ENCODE results near the gene ARHGAP42.

ARHGAP42 gene

DNA sequence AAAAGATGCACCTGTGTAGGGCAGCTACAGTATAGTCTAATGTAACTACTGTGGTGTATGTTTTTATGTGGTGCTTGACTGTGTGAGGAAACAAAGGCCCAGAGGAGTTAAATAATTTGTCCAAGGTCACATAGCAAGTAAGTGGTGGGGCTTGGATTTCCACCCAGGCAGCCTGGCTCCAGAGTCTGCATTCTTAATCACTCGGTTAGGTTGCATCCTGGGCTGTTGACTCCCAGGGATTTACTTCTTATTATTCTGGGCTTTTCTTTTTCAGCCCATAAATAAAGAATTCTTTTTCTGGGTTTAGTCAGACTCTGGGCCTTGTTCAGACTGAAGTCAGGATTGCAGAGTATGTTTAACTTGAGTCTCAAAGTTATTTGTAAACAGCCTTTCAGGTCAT, 82.1 kb downstream of the ARHGAP42 start:
- DNase-seq = no peak

DNA sequence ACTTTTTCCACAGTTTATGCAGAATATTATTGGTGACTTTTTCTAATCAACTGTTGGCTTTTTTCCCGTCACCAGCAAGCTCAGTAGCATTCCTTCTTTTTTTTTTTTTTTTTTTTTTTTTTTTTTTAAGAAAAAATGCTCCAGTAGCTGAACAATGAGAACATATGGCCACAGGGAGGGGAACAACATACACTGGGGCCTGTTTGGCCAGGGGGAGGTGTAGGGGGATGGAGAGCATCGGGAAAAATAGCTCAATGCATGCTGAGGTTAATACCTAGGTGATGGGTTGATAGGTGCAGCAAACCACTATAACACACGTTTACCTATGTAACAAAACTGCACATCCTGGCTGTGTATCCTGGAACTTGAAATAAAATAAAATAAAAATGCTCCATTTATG, 82.5 kb downstream of the ARHGAP42 start:
- no peak for DNase-seq

DNA sequence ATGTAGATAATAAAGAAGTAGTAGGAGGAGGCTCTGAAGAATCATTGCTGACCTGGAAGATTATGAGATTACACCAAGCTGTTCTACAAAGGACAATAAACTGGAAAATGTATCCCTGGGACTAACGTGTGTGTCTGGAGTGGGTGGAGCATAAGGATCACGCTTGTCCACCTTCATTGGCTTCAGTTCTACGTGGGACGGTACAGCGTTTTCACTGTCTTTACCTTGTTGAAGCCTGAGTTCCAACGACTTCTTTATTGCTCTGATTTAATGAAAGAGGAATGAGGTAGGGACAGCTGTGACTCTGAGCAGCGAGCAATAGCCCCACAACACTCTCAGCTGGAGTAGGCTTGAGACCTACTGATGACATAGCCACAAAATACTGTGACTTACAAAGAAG, 87.0 kb downstream of the ARHGAP42 start:
- DNase-seq = no peak

DNA sequence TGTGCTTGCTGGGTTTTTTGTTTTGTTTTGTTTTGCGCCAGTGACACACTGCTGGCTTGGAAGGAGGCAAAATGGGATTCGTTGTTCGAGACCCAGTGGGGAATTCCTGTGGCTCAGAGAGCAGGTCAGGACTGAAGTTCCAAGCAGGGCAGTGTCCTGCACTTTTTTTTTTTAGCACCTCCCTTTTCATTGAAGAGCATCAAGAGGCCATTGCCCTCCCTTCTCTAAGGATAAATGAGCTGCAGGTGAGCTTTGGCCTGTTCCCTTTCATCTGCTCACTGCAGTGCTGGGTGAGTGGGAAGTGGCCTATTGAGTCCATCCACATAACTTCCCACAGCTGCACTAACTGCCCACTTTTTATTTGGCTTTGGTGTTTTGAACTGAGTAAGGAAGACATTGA, 87.8 kb downstream of the ARHGAP42 start:
- DNase-seq = no peak

DNA sequence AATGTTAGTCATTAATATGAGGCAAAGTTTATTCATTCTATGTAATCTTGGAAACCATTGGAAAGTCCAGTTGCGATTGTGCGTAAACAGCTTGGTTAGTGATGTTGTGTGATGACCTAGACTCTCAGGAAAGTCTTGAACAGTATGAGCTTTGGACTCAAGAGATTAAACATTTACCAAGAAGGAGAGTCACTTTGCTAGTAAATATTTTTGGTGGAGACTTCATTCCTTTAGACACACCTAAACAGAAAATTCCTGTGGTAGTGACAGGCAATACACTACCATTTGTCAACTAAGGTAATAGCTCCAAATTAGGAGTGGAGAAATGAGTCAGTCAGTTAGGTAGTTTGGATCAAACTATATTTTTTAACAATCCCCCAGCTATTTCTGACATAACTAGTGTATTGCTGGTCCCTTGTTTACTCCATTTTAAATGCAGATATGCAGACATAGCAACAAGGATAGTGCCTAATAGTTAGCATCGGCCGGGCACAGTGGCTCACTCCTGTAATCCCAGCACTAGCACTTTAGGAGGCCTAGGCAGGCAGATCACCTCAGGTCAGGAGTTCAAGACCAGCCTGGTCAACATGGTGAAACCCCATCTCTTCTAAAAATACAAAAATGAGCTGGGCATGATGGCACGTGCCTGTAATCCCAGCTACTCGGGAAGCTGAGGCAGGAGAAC, 89.3 kb downstream of the ARHGAP42 start:
- no peak for DNase-seq

DNA sequence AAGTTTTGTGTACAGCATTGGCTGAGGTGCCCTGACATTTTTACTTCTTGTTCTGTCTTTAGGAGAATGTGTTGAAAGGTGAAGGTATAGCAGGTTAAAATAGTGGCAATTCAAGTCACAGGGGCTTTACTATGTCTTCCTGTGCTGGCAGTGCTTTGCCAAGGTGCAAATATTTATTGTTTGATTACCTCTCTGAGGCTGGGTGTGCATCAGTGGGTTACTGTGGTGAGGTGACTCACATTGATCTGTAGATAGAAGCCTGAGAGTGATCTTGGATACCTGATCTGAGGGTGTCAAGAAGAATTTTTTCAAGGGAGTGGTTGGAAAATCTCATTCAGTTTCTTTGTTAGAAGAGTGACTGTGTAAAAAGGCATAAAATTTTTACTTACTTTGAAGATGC, 90.0 kb downstream of the ARHGAP42 start:
- DNase-seq = no peak

DNA sequence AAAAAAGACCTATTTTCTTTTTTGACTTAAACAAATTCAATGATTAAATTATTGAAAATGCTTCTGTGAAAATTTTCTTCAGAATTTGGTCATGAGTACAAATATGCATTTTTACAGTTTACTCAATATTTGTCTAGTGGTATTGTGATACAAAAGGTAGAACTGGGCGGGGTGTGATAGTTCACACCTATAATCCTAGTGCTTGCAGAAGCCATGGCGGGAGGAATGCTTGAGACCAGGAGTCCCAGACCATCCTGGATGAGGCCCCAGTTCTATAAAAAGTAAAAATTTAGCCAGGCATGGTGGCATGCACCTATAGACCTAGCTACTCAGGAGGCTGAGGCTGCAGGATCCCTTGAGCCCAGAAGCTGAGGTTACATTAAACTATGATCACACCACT, 90.6 kb downstream of the ARHGAP42 start:
- no peak for DNase-seq

DNA sequence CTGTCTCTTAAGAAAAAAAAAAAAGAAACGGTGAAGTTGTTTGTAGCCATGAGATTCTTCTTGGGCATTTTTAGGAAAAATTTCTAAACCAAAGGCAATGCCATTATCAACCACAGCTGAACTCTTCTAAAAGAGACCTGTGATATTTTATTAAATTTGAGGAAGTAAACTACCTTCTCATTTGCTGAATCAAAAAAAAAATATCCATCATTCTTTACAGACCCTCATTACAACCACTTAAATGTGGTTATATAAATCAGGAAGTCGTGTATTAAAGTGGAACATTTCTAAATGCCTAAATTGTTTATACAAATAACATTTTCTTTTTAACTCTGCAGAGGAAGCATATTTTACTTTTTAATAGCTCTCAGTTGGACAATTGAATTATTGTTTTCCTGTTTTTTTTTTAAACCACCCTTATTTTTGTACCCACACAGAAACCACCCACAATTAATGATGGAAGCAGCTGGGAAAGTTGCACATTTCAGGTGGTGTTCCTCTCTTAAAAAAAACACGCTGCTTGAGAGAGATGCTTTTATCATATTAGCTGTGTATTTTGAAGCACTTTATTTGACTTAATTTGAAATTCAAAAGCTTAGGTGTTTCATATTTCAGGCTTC, 91.2 kb downstream of the ARHGAP42 start:
- DNase-seq = no peak

DNA sequence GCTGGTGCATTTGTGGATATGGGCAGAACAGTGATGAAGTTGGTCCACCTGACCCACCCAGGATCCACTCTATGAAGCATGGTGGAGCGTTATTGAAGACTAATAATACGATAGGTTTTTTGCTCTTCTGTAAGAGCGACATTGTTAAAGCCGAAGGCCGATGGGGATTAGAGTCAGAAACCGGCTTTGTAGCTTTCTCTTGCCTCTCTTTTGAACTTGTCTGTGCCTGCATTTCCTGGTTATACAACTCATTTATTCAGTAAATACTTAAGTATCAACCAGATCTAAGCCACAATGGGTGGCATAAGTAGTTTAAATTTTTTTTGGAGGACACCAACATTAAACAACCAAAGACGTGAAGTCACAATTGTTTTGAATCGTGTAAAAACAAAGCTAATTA, 93.4 kb downstream of the ARHGAP42 start:
- DNase-seq = no peak

DNA sequence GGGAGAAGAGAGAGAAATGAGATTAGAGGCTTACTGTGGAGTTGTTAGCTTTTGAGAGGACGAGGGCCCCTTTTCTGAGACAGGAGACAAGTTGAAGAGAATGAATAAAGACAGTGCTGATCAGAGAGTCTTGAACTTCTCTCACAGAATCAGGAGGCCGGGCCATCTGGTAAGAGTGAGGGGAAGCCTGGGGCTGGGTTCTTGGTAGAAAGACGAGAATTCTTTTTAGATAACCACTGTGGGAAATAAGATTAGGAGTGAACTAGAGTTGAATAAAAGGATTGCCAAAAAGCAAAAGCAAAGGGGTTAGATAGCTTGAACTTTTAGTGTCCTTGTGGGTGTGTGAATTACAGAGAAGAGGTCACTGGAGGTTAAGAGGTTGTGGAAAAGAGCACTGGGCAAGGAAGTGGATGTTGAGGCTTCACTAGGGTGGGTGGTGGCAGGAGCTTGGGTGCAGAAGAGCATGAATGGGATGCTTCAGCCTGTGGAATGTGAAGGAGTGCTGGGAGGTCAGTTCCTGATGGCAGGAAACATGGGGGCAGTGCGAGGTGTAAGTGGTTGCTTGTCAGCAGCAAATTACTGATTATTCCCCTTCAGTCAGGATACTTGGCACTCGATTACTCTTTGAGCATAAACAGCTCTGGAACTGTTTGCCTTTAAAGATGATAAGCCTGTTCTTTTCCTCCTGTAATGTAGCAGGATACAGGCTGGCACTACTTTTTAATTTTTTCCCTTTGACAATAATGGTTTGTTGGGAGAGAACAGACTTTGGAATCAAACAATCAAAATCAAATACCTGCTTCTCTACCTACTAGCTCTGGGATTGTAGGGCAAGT, 98.3 kb downstream of the ARHGAP42 start:
- DNase-seq = no peak

DNA sequence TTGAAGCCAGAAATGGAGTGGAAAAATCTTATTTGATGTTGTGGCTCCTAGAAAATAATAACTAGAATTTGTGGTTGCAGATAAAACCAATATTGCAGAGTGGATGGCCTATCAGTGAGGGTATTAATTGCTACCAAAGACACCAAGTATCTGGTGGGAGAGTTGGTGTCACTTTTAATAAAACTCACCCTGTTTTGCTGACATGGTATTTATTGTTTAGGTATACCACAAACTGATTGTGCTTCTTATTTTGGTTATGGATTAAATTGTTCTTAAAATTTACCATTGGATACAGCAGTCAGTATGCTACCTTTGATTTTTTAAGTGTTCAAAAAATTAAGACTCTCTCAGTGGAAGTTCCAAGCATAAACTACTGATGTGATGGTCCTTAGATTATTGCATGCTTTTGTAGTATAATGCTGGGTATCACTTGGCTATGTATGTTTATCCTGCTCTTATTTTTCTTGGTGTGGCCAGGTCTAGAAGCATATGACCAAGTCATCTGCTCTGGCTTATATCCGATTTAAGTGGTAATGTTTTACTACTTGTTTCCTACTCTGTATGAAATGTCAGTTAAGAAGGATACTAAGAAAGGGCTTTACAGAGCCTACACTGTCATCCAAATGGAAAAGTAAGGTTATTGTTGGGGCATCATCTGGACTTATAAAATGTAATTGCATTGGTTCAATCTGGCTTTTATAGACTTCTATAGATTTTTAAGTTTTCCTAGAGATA, 101.6 kb downstream of the ARHGAP42 start:
- no peak for DNase-seq

DNA sequence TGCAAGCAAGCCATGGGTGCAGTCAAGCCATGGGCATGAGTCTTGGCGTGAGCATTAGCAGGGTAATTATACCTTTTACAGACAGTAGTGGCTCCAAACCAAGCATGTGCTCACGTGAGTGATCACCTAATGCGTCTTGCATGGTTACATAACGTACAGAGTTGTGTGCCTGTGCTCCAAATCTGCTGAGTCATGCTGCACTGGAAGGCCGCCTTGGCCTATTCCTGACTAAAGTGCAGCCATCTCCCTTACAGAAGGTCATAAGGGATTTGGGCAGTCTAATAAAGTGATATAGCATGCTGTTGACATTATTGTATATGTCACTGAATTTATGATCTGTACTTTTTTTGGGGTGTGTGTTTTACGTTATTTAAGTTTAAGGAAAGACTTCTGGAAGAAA, 102.4 kb downstream of the ARHGAP42 start:
- DNase-seq = no peak

DNA sequence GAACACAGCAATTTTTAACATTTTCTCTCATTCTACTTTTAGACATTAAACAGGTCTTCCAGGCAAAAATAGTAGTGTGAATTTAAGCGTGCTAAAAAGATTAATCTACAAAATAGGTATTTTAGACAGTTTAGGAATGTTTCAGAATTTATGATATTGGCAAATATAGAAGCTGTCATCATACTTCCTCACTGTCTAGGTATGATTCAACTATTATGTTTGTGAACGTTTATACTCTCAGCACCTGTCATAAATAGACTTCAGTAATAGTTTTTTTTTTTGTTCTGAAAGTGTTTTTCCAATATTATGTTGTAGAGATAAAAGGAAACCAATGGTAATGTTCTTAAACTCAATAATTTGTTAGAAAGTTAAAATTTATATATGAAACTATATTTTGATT, 103.0 kb downstream of the ARHGAP42 start:
- DNase-seq = no peak

DNA sequence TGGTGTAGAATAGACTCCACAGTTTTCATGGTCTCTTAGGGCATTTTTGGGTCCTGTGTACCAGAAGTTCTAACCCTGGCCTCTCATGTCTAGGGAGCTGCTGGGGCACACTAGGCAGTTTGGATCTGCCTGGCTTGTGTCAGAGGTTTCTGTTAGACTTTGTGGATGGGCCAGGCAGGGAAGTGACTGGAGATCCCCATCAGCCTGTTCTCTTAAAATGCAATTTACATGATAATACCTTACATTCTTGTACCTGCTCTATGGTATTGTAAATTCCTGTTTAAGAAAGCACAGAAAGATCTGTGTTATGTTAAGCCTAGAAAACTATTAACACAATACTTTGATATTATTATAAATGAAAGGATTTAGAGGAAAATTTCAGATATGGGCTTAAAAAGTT, 104.0 kb downstream of the ARHGAP42 start:
- DNase-seq = no peak

DNA sequence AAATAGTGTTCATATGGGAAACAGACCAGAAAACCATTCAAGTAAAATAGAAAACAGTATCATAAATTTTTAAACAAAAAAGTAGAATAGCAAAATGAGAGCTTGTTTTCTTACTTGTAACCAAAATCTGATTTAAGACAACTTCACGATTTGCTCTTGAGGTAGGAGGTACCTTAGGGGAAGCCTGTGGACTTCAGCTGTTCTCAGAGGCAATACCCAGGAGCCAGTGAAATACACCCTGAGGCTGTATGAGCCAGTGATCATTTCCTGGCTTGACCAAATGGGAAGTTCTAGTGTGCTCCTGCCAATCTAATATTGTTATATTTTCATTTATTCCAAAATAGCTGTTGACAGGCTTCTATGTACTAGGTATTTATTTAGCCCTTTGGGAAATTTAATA, 104.8 kb downstream of the ARHGAP42 start:
- no peak for DNase-seq

DNA sequence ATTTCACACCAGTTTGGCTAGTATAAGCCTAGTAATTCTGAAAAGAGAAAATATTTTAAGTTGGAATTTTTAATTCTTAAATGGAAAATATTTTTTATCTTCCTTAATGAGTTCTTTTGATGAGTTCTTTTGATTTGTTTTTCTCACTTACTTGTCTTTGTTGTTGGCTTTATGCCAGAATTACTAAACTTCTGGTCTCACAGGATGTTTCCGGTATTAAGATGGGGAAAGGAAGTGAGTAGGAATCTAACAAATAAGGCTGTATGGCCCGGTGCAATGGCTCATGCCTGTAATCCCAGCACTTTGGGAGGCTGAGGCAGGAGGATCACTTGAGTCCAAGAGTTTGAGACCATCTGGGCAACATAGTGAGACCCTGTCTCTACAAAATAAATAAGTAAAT, 106.4 kb downstream of the ARHGAP42 start:
- no peak for DNase-seq

DNA sequence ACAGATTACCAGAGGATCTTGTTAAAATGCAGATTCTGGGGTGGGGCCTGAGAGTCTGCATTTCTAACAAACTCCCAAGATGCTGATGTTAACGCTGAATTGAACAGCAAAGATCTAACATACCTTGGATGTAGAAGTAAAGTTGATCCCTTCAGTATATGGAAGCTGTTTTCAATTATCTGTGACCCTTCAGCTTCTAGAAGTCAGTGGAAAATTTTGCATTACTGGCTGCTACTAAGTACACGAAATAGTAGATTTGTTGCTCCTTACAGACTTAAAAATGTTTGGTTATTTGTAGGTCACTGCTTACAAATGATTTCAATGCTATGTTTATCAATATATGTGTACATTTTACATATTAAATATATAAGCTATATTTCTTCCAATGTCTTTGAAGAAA, 107.4 kb downstream of the ARHGAP42 start:
- no peak for DNase-seq

DNA sequence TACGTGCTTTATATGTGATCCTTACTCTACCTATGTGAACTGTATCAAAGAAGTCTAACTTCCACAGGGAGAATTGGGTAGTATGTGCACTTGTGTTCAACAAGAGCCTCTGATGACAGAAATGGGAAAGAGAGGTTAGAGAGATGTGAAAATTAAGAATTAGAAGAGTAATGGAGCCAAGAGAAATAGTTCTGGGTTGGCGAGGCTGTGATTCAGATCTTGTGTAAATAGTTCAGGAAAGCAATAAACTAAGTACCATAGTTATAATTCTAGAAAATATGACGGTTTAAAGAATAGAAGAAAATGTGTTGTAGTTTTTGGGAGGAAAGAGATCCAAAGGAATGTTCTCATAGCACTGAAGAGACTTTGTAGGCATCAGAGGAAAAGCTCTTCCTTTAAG, 112.4 kb downstream of the ARHGAP42 start:
- no peak for DNase-seq

DNA sequence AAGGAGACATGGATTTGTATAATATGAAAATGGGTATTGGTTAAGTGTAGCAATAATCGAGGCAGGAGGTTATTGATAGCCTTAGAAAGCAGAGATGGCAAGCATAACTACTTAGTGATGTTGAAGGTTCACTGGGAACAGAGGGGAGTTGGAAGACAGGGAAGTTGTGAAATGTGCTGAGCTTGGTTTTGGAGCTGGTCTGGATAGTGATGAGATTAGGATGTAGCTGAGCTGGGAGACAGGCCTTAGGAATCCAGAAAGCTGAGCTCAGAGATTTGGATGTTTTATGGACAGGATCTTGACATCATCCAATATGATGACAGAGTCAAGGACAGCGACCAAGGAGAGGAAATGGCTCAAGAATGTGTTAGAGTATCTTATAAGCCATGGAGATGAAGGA, 113.1 kb downstream of the ARHGAP42 start:
- no peak for DNase-seq

DNA sequence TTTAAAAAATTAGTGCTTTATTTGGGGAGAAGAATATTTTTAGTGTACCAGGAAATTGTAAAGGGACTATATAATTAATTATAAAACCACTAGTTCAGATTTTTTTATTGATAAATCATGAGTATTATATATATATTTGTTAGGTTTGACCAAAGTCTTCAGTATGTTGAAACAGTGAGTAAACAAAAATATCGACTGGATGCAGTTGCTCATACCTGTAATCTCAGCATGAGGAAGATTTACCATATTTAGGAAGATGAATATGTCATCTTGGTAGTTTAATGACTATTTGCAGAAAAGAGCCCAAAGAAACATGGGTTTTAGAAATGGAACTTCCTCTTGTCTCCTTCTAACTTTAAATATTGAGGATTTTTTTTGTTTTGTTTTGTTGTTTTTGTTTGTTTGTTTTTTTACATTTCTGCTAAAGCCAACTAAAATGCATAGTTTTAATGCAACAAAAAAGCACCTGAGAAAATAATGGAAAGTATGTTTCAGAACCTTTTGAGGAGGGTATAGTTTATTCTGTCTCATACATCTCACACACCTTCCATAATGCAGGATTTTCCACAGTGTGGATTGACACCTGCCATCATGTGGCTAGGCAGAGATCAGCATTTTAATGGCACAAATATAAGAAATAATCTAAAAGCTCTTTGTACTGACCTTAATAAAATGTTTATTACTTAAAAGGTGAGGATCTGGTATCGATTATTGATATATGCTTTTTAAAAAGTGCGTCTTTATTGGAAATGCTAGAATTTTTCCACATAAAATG, 114.3 kb downstream of the ARHGAP42 start:
- no peak for DNase-seq

DNA sequence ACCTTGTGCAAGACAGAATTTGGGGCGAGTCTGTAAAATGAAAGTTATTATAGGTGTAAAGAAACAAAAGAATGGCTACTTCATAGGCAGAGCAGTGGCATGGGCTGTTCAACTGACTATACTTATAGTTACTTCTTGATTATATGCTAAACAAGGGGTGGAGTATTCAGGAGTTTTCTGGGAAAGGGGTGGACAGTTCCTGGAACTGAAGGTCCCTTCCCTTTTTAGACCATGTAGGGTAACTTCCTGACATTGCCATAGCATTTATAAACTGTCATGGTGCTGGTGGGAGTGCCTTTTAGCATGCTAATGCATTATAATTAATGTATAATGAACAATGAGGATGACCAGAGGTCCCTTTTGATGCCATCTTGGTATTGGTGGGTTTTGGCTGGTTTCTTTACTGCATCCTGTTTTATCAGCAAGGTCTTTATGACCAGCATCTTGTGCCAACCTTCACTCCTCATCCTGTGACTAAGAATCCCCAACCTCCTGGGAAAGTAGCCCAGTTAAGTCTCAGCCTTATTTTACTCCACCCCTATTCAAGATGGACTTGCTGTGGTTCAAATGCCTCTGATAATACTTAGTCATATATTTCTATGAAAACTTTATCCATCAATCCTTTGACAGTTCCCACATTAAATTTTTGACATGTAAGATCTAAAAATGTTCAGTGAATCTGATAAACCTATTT, 118.6 kb downstream of the ARHGAP42 start:
- no peak for DNase-seq

DNA sequence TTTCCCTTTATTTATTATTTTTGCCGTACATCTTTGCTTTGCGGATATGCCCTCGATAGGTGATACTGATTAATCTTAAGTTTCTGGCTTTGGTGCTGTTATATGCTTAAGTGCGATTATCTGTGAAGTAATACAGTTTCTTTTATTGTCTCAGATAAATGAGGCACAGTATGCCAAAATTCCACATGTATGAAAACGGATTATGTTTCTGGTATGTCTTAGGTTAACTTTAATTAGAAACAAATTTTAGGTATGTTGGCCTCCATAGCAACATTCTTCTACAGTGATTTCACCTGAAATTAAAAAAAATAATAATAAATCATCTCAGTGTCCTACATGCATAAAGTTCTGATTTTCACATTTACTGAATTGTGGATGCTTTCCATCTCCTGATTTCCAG, 119.2 kb downstream of the ARHGAP42 start:
- DNase-seq = no peak

All from NK-92 treated with Interleukin-12 subunit alpha and Interleukin-12 subunit beta, amount 100 ng/mL, for 24 hours (cell line).